Peyer's patch (tissue), 4 donors: ENCODE data around the gene NCF2. TPM values are rescaled to one million over a fixed set of nuclear protein-coding genes. Genes with fewer than 3 reads are reported as not detected.
"Not testable (repeated sequence)": the region's sequence is repeated elsewhere in the genome, so short reads cannot be mapped to it uniquely, and the experiment has no call there.

Experiments used
- DNase-seq, 3 donors: peaks; one replicate each; pipeline ENCODE4 v3.0.0-alpha.2; 2017 to 2019
- H3K27ac ChIP-seq, 4 donors: fragments of 200-600 bp; sonication (generic); one replicate each; pipeline ENCODE4 v1.5.1; 2016 to 2019
- H3K27me3 ChIP-seq, 2 donors: fragments of 200-600 bp; sonication (generic); one replicate each; pipeline ENCODE4 v1.5.1; 2019
- H3K36me3 ChIP-seq, 3 donors: fragments of 200-600 bp; sonication (generic); one replicate each; pipeline ENCODE4 v1.5.1; 2016 to 2019
- H3K4me1 ChIP-seq, 4 donors: fragments of 200-600 bp; sonication (generic); one replicate each; pipeline ENCODE4 v1.5.1; 2016 to 2019
- H3K4me3 ChIP-seq, 4 donors: fragments of 200-600 bp; sonication (generic); 1 replicate in 3 of 4; 2 replicates in 1 of 4; pipeline ENCODE4 v1.5.1; 2016 to 2019; ENCODE audit warnings: mild to moderate bottlenecking in 1 of 4
- H3K9me3 ChIP-seq, 4 donors: fragments of 200-600 bp; sonication (generic); one replicate each; pipeline ENCODE4 v1.5.1; 2016 to 2019; ENCODE audit warnings: mild to moderate bottlenecking in 1 of 4
- CTCF ChIP-seq, 6 experiments: fragments of 450-650 bp in 4 of 6; fragments of 200-600 bp in 2 of 6; sonication (generic) in 1 of 6; IDR thresholded peaks; one replicate each; pipeline ENCODE4 v1.5.1; 2017 to 2019; ENCODE audit warnings: antibody characterized with exemption in 6 of 6, mild to moderate bottlenecking in 3 of 6, moderate library complexity in 1 of 6
- POLR2A ChIP-seq, 2 donors: fragments of 450-650 bp; IDR thresholded peaks; one replicate each; pipeline ENCODE4 v1.5.1; 2017; ENCODE audit warnings: antibody characterized with exemption in 2 of 2, mild to moderate bottlenecking in 2 of 2, moderate library complexity in 2 of 2
- total RNA-seq, 4 donors: library from RNA; depleted of rRNA; stranded (reverse); fragments of >200 nt; gene quantifications; one replicate each; pipeline ENCODE4 v1.1.0, GENCODE V29; 2016

The NCF2 gene
- total RNA-seq, 4 donors from 2014 or later, result 1.6 to 13.2 (median 5.6) TPM

- Histone ChIP-seq H3K27ac (no peak overlapping the region), H3K36me3 (peaks cover 0 to 45% (median 0%) of the 10 kb centered on the region in 3 donors), H3K4me1 (peaks cover 0 to 41% (median 0%) of the 10 kb centered on the region in 4 donors), H3K27me3 (no peaks in the 10 kb centered on the region), H3K9me3 (no peaks in the 10 kb centered on the region), H3K4me3 (no peak overlapping the region)
- DNase-seq, result no peak
- TF ChIP-seq CTCF (IDR thresholded peaks at IDR 0.05), result no peak
- TF ChIP-seq POLR2A (IDR thresholded peaks at IDR 0.05), result no peak
These were observed 40.5 kb upstream of the NCF2 start for GRCh38 chr1:183630748-183631147.

GRCh38 chr1:183628537-183628936 is 38.3 kb upstream of the NCF2 start:
- Histone ChIP-seq H3K27me3 (no peaks in the 10 kb centered on the region), H3K9me3 (no peaks in the 10 kb centered on the region), H3K27ac (no peak overlapping the region), H3K4me1 (peaks cover 0 to 39% (median 0%) of the 10 kb centered on the region in 4 donors), H3K36me3 (peaks cover 0 to 59% (median 0%) of the 10 kb centered on the region in 3 donors), H3K4me3 (no peak overlapping the region)
- DNase-seq, result no peak
- TF ChIP-seq POLR2A (IDR thresholded peaks at IDR 0.05), result no peak
- TF ChIP-seq CTCF (IDR thresholded peaks at IDR 0.05), result no peak

- not testable (repeated sequence) for H3K27me3 ChIP-seq, H3K27ac ChIP-seq, H3K4me3 ChIP-seq, DNase-seq, H3K9me3 ChIP-seq
- Histone ChIP-seq H3K36me3 (peaks cover 0 to 56% (median 0%) of the 10 kb centered on the region in 3 donors), H3K4me1 (peaks cover 0 to 22% (median 0%) of the 10 kb centered on the region in 4 donors)
These were observed 36.0 kb upstream of the NCF2 start for GRCh38 chr1:183626236-183626635.

- H3K4me1 ChIP-seq, result peaks cover 0 to 14% (median 0%) of the 10 kb centered on the region in 4 donors
- peak in 2 of 3 donors; percentile 43 to 77 for DNase-seq
- no peaks in the 10 kb centered on the region for H3K9me3 ChIP-seq
- TF ChIP-seq CTCF (IDR thresholded peaks at IDR 0.05) (peak; percentile 43 to 75 (median 66)), POLR2A (IDR thresholded peaks at IDR 0.05) (no peak)
- H3K27ac ChIP-seq, result peak overlapping the region in 2 of 4 donors; percentile 4 to 9
- peaks cover 0 to 26% (median 0%) of the 10 kb centered on the region in 3 donors for H3K36me3 ChIP-seq
- no peak overlapping the region for H3K4me3 ChIP-seq
- no peaks in the 10 kb centered on the region for H3K27me3 ChIP-seq
These were observed 32.9 kb upstream of the NCF2 start for GRCh38 chr1:183622884-183623785.

GRCh38 chr1:183622013-183622412 is 31.8 kb upstream of the NCF2 start:
- H3K4me3 ChIP-seq, result no peak overlapping the region
- no peak overlapping the region for H3K27ac ChIP-seq
- DNase-seq, result no peak
- TF ChIP-seq CTCF (IDR thresholded peaks at IDR 0.05), result no peak
- TF ChIP-seq POLR2A (IDR thresholded peaks at IDR 0.05), result no peak
- H3K9me3 ChIP-seq, result no peaks in the 10 kb centered on the region
- H3K36me3 ChIP-seq, result peaks cover 0 to 19% (median 0%) of the 10 kb centered on the region in 3 donors
- H3K27me3 ChIP-seq, result no peaks in the 10 kb centered on the region
- H3K4me1 ChIP-seq, result peaks cover 0 to 10% (median 0%) of the 10 kb centered on the region in 4 donors

- Histone ChIP-seq H3K4me1 (peaks cover 0 to 6% (median 0%) of the 10 kb centered on the region in 4 donors), H3K27me3 (no peaks in the 10 kb centered on the region), H3K27ac (no peak overlapping the region), H3K4me3 (no peak overlapping the region), H3K36me3 (peaks cover 0 to 9% (median 0%) of the 10 kb centered on the region in 3 donors), H3K9me3 (no peaks in the 10 kb centered on the region)
- no peak for DNase-seq
- TF ChIP-seq POLR2A (IDR thresholded peaks at IDR 0.05) (no peak), CTCF (IDR thresholded peaks at IDR 0.05) (no peak)
These were observed 30.1 kb upstream of the NCF2 start for GRCh38 chr1:183620311-183620710.
